H9 (cell line): ENCODE results near the gene CYP2C19. TPM values are rescaled to one million over a fixed set of nuclear protein-coding genes. Genes with fewer than 3 reads are reported as not detected.

Experiments
- DNase-seq: peaks from one replicate; pipeline ENCODE4 v3.0.0-alpha.2; 2017
- H2AFZ ChIP-seq: one replicate; pipeline ENCODE4 v1.6.1; 2013; ENCODE audit warnings: mild to moderate bottlenecking, low read length, control low read depth, moderate library complexity
- H2AK5ac ChIP-seq: 2 replicates; pipeline ENCODE4 v1.6.1; 2013; ENCODE audit warnings: low read length, control low read depth, mixed read lengths; ENCODE audit not compliant: insufficient read length
- H2BK120ac ChIP-seq: one replicate; pipeline ENCODE4 v1.6.1; 2013; ENCODE audit warnings: low read depth, mild to moderate bottlenecking, low read length, control low read depth, inconsistent platforms; ENCODE audit not compliant: poor library complexity, severe bottlenecking
- H2BK12ac ChIP-seq: 2 replicates; pipeline ENCODE4 v1.6.1; 2013; ENCODE audit warnings: low read length, control low read depth, mixed read lengths, low read depth; ENCODE audit not compliant: insufficient read length
- H2BK15ac ChIP-seq: 2 replicates; pipeline ENCODE4 v1.6.1; 2013; ENCODE audit warnings: low read depth, low read length, control low read depth
- H2BK20ac ChIP-seq: one replicate; pipeline ENCODE4 v1.6.1; 2013; ENCODE audit warnings: low read depth, mild to moderate bottlenecking, low read length, control low read depth, inconsistent platforms; ENCODE audit not compliant: poor library complexity, severe bottlenecking
- H2BK5ac ChIP-seq: 2 replicates; pipeline ENCODE4 v1.6.1; 2013; ENCODE audit warnings: low read length, control low read depth, mixed read lengths; ENCODE audit not compliant: insufficient read length
- H3K14ac ChIP-seq: 2 replicates; pipeline ENCODE4 v1.6.1; 2013; ENCODE audit warnings: low read length, control low read depth; ENCODE audit not compliant: insufficient read depth
- H3K18ac ChIP-seq: 2 replicates; pipeline ENCODE4 v1.6.1; 2013; ENCODE audit warnings: low read depth, mild to moderate bottlenecking, mixed read lengths, low read length, control low read depth; ENCODE audit not compliant: insufficient read length
- H3K23ac ChIP-seq: 2 replicates; pipeline ENCODE4 v1.6.1; 2013; ENCODE audit warnings: low read length, control low read depth, mixed read lengths, low read depth; ENCODE audit not compliant: insufficient read length
- H3K23me2 ChIP-seq: 2 replicates; pipeline ENCODE4 v1.6.1; 2013; ENCODE audit warnings: low read depth, mild to moderate bottlenecking, mixed read lengths, low read length, control low read depth; ENCODE audit not compliant: insufficient read length, poor library complexity, severe bottlenecking
- H3K27ac ChIP-seq: 2 replicates; pipeline ENCODE4 v1.5.1; 2013; ENCODE audit warnings: low read length, control low read depth, mixed read lengths, low read depth; ENCODE audit not compliant: insufficient read length
- H3K27me3 ChIP-seq: 2 replicates; pipeline ENCODE4 v1.6.1; 2013; ENCODE audit warnings: low read length, control low read depth, inconsistent platforms; ENCODE audit not compliant: insufficient read depth
- H3K4ac ChIP-seq: 2 replicates; pipeline ENCODE4 v1.6.1; 2013; ENCODE audit warnings: low read depth, mild to moderate bottlenecking, control low read depth, inconsistent platforms, low read length, moderate library complexity
- H3K4me1 ChIP-seq: 2 replicates; pipeline ENCODE4 v1.6.1; 2013; ENCODE audit warnings: low read length, control low read depth, inconsistent platforms; ENCODE audit not compliant: insufficient read depth
- H3K4me2 ChIP-seq: 2 replicates; pipeline ENCODE4 v1.6.1; 2013; ENCODE audit warnings: low read length, control low read depth, mixed read lengths; ENCODE audit not compliant: insufficient read length, insufficient read depth
- H3K56ac ChIP-seq: 2 replicates; pipeline ENCODE4 v1.6.1; 2013; ENCODE audit warnings: low read depth, mild to moderate bottlenecking, mixed read lengths, low read length, control low read depth; ENCODE audit not compliant: insufficient read length
- H3K79me1 ChIP-seq: 2 replicates; pipeline ENCODE4 v1.6.1; 2013; ENCODE audit warnings: low read depth, mild to moderate bottlenecking, moderate library complexity, low read length, control low read depth, inconsistent platforms; ENCODE audit not compliant: insufficient read depth, poor library complexity, severe bottlenecking
- H3K79me2 ChIP-seq: 2 replicates; pipeline ENCODE4 v1.6.1; 2013; ENCODE audit warnings: low read length, control low read depth, inconsistent platforms; ENCODE audit not compliant: insufficient read depth
- H3K9ac ChIP-seq: 2 replicates; pipeline ENCODE4 v1.6.1; 2013; ENCODE audit warnings: low read length, control low read depth, mixed read lengths; ENCODE audit not compliant: insufficient read length; ENCODE audit errors: extremely low read depth
- H3K9me3 ChIP-seq: one replicate; pipeline ENCODE4 v1.6.1; 2013; ENCODE audit warnings: low read depth, low read length, inconsistent platforms; ENCODE audit not compliant: control insufficient read depth
- H3T11ph ChIP-seq: one replicate; pipeline ENCODE4 v1.6.1; 2013; ENCODE audit warnings: mild to moderate bottlenecking, low read length, control low read depth, inconsistent platforms
- H4K20me1 ChIP-seq: one replicate; pipeline ENCODE4 v1.6.1; 2013; ENCODE audit not compliant: control insufficient read depth, insufficient read length, insufficient read depth
- H4K5ac ChIP-seq: 2 replicates; pipeline ENCODE4 v1.6.1; 2013; ENCODE audit warnings: low read depth, mild to moderate bottlenecking, mixed read lengths, low read length, control low read depth; ENCODE audit not compliant: insufficient read length
- H4K8ac ChIP-seq: replicated peaks from 2 replicates; pipeline ENCODE4 v1.6.1; 2013; ENCODE audit warnings: low read length, control low read depth, mixed read lengths, low read depth; ENCODE audit not compliant: insufficient read length
- H4K91ac ChIP-seq: 2 replicates; pipeline ENCODE4 v1.6.1; 2013; ENCODE audit warnings: low read depth, mild to moderate bottlenecking, moderate library complexity, mixed read lengths, low read length, control low read depth; ENCODE audit not compliant: insufficient read length
- H3K27ac Mint-ChIP-seq, 3 experiments: 2 replicates in 2 of 3; 3 replicates in 1 of 3; pipeline ENCODE4 v1.8.0; 2020 to 2021; ENCODE audit warnings: mixed read lengths in 3 of 3, mild to moderate bottlenecking in 1 of 3, moderate library complexity in 1 of 3
- H3K27me3 Mint-ChIP-seq: 2 replicates; pipeline ENCODE4 v1.8.0; 2021; ENCODE audit warnings: low read depth, mild to moderate bottlenecking, moderate library complexity, mixed read lengths
- H3K36me3 Mint-ChIP-seq, 3 experiments: 2 replicates in 2 of 3; 3 replicates in 1 of 3; pipeline ENCODE4 v1.8.0; 2020 to 2021; ENCODE audit warnings: low read depth in 3 of 3, mixed read lengths in 3 of 3; ENCODE audit not compliant: insufficient read depth in 1 of 3
- H3K4me1 Mint-ChIP-seq, 2 experiments: 2 replicates each; pipeline ENCODE4 v1.8.0; 2020; ENCODE audit warnings: mixed read lengths in 2 of 2
- H3K4me3 Mint-ChIP-seq, 2 experiments: 2 replicates in 1 of 2; 3 replicates in 1 of 2; pipeline ENCODE4 v1.8.0; 2020 to 2021; ENCODE audit warnings: mild to moderate bottlenecking in 2 of 2, mixed read lengths in 2 of 2, moderate library complexity in 1 of 2
- H3K9me3 Mint-ChIP-seq, 2 experiments: 2 replicates in 1 of 2; 3 replicates in 1 of 2; pipeline ENCODE4 v1.8.0; 2020; ENCODE audit warnings: mild to moderate bottlenecking in 2 of 2, mixed read lengths in 2 of 2, moderate library complexity in 1 of 2
- CTCF ChIP-seq: fragments of 200-600 bp; sonication (generic); conservative IDR thresholded peaks from 3 replicates; pipeline ENCODE4 v1.8.0; 2021; ENCODE audit warnings: antibody characterized with exemption, mild to moderate bottlenecking
- WGBS: extraction: QIAGEN DNeasy Blood & Tissue Kit; methylation state at CpG from one replicate; pipeline ENCODE4 v1.1.7; 2013; ENCODE audit warnings: missing lambda C conversion rate, low lambda C conversion rate, mixed read lengths; ENCODE audit not compliant: insufficient read length; ENCODE audit errors: extremely low coverage; 5-methylcytosine and 5-hydroxymethylcytosine counted together
- total RNA-seq: library from RNA; stranded (reverse); gene quantifications from 2 replicates; pipeline ENCODE4 v1.2.1, GENCODE V29; 2021

CYP2C19 gene
- total RNA-seq, 1 experiment from 2014 or later, result not detected

GRCh38 chr10:94738588-94738987 lies 23.9 kb upstream of the CYP2C19 start:
- H3K27me3 Mint-ChIP-seq, result no peaks in the 10 kb centered on the region; the same call in none of the 2 replicates
- Histone ChIP-seq H3K23me2 (no peaks in the 10 kb centered on the region), H3K9ac (no peak overlapping the region), H3K18ac (no peak overlapping the region), H3K9me3 (peaks cover 2% of the 10 kb centered on the region), H4K5ac (no peak overlapping the region), H3K14ac (no peak overlapping the region), H2AK5ac (no peak overlapping the region), H3K23ac (no peak overlapping the region), H2AFZ (no peak overlapping the region), H4K91ac (no peak overlapping the region), H4K20me1 (no peaks in the 10 kb centered on the region), H3K4me2 (no peak overlapping the region), H3T11ph (no peak overlapping the region), H2BK12ac (no peak overlapping the region), H3K79me1 (no peaks in the 10 kb centered on the region), H3K79me2 (no peaks in the 10 kb centered on the region), H3K4me1 (no peaks in the 10 kb centered on the region), H2BK20ac (no peak overlapping the region), H2BK5ac (no peak overlapping the region), H3K27ac (no peak overlapping the region), H2BK120ac (no peak overlapping the region), H3K56ac (no peak overlapping the region), H3K27me3 (no peaks in the 10 kb centered on the region), H3K4ac (no peak overlapping the region), H4K8ac (no peak overlapping the region), H2BK15ac (no peak overlapping the region)
- peaks cover 16 to 30% of the 10 kb centered on the region in 2 experiments for H3K9me3 Mint-ChIP-seq
- H3K36me3 Mint-ChIP-seq, result peaks cover 0 to 2% (median under 1%) of the 10 kb centered on the region in 3 experiments; a peak in 5 of 7 replicates
- H3K4me1 Mint-ChIP-seq, result no peaks in the 10 kb centered on the region
- no peak overlapping the region for H3K27ac Mint-ChIP-seq
- WGBS, result no CpG with 5 or more reads among the region's 2 CpGs
- H3K4me3 Mint-ChIP-seq, result no peak overlapping the region
- DNase-seq, result no peak
- TF ChIP-seq CTCF, result no peak
